GM12875 (cell line): ENCODE measurements around the gene ANXA3.
A peak's percentile ranks its signal among the peaks of the same experiment; 100 is the strongest.
"Not testable (repeated sequence)": the region's sequence is repeated elsewhere in the genome, so short reads cannot be mapped to it uniquely, and the experiment has no call there.

ENCODE experiments used
- H3K4me3 ChIP-seq: one replicate; pipeline ENCODE4 v1.5.1; 2011; ENCODE audit warnings: low read depth, low read length, control low read depth
- TF ChIP-seq, protein P1 (sequence below): IDR thresholded peaks from 2 replicates; pipeline ENCODE4 v1.5.1; 2011; ENCODE audit warnings: low read depth, mild to moderate bottlenecking, control low read depth, inconsistent platforms, low read length, moderate library complexity, borderline replicate concordance; ENCODE audit not compliant: insufficient read depth

ANXA3 gene

DNA sequence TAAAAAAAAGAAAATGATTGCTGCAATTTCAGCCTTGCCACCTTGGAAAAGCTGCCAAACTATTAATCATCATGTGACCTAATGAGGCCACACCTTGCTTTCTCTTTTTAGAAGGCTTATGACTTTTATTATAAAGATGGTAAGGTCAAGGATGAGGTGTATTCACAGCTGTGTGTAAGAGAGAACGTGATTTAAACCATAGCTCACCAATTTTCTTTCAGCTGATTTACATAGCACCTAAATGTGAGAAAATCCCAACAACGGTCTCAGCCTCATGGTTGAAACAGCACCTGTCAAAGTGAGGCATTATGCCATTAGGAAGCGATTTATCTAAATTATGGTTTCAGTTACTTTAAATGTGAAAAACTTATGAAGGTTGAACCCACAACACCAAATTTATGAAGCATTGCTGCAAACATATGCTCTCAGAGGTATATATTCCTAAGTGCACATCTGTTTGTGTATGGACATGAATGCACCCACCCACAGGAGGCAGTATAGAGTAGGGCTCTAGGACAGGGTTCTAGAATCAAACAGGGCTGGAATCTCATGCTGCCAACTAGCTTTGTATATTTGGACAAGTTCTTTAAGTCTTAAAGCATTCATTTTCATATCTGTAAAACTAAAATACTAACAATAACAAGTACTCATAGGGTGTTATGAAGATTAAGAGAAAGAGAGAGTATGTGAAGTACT, 40.7 kb downstream of the ANXA3 start:
- no peak overlapping the region for H3K4me3 ChIP-seq

DNA sequence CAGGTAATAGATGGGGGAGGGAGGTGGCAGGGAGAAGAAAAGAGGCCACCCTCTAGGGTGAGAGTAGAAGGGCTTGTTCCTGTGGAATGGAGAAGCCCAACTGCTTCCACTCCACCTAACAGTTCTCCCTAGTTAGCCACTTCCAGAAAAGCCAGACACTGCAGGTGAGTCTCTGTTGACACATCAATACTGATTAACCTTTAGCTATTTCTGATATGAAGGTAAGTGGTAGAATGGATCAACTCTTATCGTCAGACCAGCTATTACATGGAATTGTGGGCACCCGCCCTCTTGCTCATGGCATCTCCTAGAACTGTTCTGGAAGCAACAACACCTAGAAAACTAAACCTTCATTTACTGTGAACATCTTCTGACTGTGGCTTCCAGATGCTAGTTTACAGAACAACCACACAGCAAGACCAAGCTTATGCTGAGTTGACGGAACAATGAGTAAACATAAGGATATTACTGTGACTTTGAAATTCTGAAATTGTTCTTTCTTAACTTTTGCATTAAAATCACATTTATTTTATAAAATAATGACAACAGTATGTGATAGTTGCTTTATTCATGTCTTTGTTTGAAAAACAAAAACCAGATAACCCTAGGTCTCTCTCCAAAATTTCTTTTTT, 44.7 kb downstream of the ANXA3 start:
- TF ChIP-seq, protein P1, sequence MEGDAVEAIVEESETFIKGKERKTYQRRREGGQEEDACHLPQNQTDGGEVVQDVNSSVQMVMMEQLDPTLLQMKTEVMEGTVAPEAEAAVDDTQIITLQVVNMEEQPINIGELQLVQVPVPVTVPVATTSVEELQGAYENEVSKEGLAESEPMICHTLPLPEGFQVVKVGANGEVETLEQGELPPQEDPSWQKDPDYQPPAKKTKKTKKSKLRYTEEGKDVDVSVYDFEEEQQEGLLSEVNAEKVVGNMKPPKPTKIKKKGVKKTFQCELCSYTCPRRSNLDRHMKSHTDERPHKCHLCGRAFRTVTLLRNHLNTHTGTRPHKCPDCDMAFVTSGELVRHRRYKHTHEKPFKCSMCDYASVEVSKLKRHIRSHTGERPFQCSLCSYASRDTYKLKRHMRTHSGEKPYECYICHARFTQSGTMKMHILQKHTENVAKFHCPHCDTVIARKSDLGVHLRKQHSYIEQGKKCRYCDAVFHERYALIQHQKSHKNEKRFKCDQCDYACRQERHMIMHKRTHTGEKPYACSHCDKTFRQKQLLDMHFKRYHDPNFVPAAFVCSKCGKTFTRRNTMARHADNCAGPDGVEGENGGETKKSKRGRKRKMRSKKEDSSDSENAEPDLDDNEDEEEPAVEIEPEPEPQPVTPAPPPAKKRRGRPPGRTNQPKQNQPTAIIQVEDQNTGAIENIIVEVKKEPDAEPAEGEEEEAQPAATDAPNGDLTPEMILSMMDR, result no peak

More for the DNA sequence above, 40.7 kb downstream of the ANXA3 start:
- TF ChIP-seq, protein P1, result peak; percentile 61

DNA sequence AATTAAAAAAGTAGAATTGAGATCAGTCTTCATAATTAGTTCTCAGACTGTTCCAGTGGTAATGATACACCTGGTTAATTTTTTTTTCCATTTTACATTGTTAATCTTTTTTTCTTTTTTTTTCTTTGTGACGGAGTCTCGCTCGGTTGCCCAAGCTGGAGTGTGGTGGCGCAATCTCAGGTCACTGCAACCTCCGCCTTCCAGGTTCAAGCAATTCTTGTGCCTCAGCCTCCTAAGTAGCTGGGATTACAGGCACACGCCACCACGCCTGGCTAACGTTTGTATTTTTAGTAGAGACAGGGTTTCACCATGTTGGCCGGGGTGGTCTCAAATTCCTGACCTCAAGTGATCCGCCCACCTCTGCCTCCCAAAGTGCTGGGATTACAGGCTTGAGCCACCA, 46.9 kb downstream of the ANXA3 start:
- H3K4me3 ChIP-seq, result not testable (repeated sequence)

More for the DNA sequence above, 44.7 kb downstream of the ANXA3 start:
- no peak overlapping the region for H3K4me3 ChIP-seq

DNA sequence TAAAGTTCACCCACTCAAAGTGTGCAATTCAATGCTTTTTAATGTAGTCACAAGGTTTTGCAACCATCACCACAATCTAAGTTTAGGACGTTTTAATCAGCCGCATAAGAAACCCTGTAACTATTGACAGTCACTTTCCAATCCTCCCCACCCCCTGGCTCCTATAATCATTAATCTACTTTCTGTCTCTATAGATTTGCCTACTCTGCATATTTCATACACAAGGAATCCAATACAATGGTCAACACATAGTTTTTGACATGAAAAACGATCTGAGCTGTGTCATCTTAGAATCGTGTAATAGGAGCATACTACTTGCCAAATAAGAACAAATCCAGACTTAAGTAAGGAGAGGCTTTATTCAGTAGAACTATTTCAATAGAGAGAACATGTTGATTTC, 47.6 kb downstream of the ANXA3 start:
- TF ChIP-seq, protein P1, result no peak

DNA sequence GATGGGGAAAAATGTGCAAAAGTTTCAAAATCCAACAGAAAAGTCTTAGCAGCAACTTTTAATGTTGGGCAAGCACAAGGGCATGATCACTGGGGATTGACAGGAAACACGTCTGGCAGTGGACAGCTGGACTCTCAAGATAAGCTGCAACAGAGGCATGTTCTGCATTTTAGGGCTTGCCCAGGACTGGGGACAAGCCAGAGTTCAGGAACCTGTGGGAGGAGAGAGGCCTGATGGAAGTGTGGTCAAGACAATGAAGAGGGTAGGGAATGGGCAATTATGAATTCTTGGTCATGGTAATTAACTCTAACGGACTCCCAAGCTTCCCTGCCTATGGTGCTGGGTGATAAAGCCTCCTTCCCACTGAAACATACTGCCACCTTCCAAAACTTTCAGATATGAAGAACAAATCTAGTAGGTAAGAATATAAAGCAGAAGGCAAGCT, 48.4 kb downstream of the ANXA3 start:
- TF ChIP-seq, protein P1, result no peak
- no peak overlapping the region for H3K4me3 ChIP-seq

More for the DNA sequence above, 47.6 kb downstream of the ANXA3 start:
- no peak overlapping the region for H3K4me3 ChIP-seq

DNA sequence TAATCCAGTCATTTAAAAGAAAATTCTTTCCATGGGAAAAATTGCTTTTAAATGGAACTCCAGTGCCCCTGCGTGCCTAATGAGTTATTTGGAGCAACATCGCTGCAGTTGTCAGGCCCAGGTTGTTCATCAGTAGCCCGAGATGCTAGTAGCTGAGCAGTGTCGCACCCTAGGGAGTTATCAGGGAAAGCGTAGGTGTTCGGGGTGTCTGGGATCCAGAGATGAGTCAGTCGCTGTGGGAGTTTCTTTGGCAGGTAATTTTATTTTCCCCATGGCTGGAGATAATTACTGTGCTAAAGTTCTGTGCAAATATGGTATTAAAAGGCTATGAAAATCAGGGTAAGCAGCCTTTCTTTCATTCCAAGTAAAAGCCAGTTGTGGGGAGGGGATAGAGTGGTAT, 49.4 kb downstream of the ANXA3 start:
- TF ChIP-seq, protein P1, result no peak
- H3K4me3 ChIP-seq, result no peak overlapping the region

DNA sequence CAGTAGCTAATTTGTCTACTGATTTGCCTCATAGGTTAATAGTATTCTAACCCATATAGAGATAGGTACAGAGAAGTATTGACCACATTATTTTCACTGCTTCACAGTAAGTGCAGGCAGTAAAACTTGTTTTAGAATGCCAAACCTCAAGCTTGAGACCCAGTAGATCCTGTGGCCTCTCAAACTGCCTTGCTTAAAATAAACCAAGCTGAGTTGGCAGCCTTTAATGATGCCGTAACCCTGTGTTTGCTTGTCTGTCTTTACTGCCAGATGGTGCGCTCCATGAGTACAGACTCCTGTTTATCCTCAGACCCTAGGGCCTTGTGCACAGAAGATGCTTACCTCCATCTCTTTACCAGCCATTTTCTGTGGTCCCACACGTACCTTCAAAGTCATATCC, 50.8 kb downstream of the ANXA3 start:
- TF ChIP-seq, protein P1, result no peak
- no peak overlapping the region for H3K4me3 ChIP-seq

DNA sequence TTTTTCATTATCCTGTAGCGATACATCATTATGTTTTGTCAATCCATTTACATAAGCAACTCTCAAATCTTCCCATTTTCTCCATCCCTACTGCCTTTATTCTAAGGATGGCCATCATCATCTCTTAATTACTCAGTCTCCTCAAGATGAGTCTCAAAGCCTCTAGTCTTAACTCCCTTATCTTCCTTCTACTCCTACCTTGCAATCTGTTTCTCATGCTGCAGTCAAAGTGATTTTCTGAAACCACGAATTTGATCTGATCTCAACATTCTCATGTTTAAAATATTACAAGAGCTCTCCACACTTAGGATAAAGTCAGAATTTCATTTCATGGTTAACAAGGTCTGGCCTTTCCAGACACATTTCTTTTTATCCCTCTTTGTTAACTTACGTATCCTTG, 51.8 kb downstream of the ANXA3 start:
- TF ChIP-seq, protein P1, result no peak
- no peak overlapping the region for H3K4me3 ChIP-seq
